Epithelial cell of proximal tubule (primary cell): ENCODE data around the gene CCDC185. TPM values are rescaled to one million over a fixed set of nuclear protein-coding genes. Genes with fewer than 3 reads are reported as not detected.

Experiments
- total RNA-seq: library from RNA; depleted of rRNA; stranded (reverse); fragments of >200 nt; gene quantifications from 2 replicates; pipeline ENCODE4 v1.2.3, GENCODE V29; 2015

The CCDC185 gene
- total RNA-seq, 1 donor from 2014 or later = not detected

Other genes starting within 250 kb of the CCDC185 start
- gene SUSD4, start 29.2 kb upstream of the CCDC185 start, total RNA-seq = 0.07 and 0.12 TPM in 2 replicates